Activated naive CD8-positive, alpha-beta T cell treated with anti-CD3 and anti-CD28 coated beads, Interleukin-2, amount 50 U/mL, for 16 hours (primary cell): ENCODE results near the gene LAMTOR4.
"Not testable (repeated sequence)": the region's sequence is repeated elsewhere in the genome, so short reads cannot be mapped to it uniquely, and the experiment has no call there.

Experiments used
- DNase-seq: peaks from one replicate; pipeline ENCODE4 v3.0.0-alpha.2; 2020; ENCODE audit warnings: low read depth, low spot score

The LAMTOR4 gene

DNA sequence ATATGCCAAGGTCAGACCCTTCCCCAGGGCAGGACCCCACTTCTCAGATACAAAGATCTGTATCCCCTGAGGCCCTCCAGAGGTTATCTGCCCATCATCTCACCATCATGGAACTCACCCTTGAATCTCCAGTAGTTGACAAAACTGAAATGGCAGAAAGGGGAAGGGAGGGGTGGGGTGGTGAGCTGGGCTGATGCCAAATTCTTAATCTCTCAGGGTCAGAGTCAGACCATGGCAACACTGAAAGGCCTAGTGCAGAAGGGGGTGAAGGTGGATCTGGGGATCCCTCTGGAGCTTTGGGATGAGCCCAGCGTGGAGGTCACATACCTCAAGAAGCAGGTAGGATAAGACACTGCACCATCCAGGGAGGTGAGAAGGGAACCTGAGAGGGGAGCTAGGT, 26.1 kb upstream of the LAMTOR4 start:
- DNase-seq, result no peak

- DNase-seq, result no peak
Observed at GRCh38 chr7:100124301-100125230, 24.2 kb upstream of the LAMTOR4 start.

DNA sequence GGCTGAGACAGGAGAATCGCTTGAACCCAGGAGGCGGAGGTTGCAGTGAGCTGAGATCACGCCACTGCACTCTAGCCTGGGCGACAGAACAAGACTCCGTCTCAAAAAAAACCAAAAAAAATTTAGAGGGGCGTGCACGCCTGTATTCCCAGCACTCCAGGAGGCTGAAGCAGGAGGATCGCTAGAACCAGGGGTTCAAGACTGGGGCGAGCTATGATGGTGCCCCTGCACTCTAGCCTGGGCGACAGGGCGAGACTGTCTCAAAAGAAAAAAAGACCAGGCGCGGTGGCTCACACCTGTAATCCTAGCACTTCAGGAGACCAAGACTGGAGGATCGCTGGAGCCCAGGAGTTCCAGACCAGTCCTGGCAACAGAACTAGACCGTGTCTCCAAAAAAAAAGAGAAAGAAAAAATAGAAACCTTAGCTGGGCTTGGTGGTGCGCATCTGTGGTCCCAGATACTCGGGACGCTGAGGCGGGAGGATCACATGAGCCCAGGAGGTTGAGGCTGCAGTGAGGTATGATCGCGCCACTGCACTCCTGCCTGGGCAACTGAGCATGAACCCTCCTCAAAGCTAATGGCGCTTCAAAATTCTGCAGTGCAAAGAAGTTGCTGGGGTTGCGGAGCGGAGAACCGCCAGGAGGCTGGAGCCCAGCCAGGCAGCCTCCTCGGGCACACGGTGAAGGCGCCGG, 22.3 kb upstream of the LAMTOR4 start:
- DNase-seq, result no peak

GRCh38 chr7:100126931-100127865, 21.5 kb upstream of the LAMTOR4 start, which contains the start of gene MBLAC1:
Gene MBLAC1 (plus strand): TSS chr7:100126967. CDS start chr7:100127396, 429 bp downstream.
- peak; percentile 82 for DNase-seq

DNA sequence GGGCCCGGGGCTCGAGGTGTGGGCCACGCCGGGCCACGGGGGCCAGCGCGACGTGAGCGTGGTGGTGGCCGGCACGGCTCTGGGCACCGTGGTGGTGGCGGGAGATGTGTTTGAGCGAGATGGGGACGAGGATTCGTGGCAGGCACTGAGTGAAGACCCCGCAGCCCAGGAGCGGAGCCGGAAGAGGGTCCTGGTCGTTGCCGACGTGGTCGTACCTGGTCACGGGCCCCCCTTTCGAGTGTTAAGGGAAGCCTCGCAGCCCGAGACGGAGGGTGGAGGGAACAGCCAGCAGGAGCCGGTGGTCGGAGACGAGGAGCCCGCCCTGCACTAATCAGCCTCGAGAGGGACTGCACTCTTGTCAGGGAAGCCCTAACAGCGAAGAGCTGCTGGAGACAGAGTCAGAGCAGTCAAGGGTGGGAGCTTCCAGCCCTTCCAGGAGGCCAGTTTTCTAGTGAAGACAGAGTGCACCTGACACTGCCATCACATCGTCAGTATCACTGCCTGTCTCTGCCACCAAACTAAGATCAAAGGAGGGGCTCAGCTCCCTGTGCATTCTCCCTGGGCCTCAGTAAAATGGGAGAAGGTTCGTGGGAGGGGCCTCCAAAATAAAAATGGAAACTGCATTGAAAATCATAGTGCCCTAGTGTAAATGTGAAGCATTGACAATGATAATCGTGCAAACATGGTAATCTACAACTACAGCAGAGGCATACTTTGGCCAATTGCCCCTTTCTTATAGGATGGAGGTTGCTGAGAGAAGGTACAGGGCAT, 20.7 kb upstream of the LAMTOR4 start:
- DNase-seq, result no peak

DNA sequence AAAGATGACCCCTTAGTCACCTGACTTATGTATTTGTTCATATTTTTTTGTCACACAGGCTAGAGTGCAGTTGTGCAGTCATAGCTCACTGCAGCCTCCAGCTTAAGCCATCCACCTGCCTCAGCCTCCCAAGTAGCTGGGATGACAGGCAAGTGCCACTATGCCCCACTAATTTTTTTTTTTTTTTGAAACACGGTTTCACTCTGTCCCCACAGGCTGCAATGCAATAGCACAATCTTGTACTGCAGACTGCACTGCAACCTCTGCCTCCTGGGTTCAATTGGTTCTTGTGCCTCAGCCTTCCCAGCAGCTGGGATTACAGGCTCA, 20.1 kb upstream of the LAMTOR4 start:
- DNase-seq, result no peak

DNA sequence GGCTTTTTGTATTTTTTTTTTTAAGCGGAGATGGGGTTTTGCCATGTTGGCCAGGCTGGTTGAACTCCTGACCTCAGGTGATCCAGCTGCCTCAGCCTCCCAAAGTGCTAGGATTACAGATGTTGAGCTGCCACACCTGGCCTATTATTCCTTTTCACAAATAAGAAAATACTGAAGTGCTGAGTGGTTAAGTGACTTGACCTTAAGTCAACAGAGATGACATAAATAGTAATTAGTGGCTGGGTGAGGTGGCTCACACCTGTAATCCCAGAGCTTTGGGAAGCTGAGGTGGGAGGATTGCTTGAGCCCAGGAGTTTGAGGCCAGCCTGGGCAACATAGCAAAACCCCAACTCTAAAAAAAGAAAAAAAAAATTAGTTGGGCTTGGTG, 18.5 kb upstream of the LAMTOR4 start:
- DNase-seq, result not testable (repeated sequence)

GRCh38 chr7:100130608-100131453, 17.9 kb upstream of the LAMTOR4 start:
- peak; percentile 66 for DNase-seq

- no peak for DNase-seq
Observed at GRCh38 chr7:100132126-100132525, 16.6 kb upstream of the LAMTOR4 start.

GRCh38 chr7:100132697-100133151, 16.0 kb upstream of the LAMTOR4 start:
- DNase-seq, result peak; percentile 40

DNA sequence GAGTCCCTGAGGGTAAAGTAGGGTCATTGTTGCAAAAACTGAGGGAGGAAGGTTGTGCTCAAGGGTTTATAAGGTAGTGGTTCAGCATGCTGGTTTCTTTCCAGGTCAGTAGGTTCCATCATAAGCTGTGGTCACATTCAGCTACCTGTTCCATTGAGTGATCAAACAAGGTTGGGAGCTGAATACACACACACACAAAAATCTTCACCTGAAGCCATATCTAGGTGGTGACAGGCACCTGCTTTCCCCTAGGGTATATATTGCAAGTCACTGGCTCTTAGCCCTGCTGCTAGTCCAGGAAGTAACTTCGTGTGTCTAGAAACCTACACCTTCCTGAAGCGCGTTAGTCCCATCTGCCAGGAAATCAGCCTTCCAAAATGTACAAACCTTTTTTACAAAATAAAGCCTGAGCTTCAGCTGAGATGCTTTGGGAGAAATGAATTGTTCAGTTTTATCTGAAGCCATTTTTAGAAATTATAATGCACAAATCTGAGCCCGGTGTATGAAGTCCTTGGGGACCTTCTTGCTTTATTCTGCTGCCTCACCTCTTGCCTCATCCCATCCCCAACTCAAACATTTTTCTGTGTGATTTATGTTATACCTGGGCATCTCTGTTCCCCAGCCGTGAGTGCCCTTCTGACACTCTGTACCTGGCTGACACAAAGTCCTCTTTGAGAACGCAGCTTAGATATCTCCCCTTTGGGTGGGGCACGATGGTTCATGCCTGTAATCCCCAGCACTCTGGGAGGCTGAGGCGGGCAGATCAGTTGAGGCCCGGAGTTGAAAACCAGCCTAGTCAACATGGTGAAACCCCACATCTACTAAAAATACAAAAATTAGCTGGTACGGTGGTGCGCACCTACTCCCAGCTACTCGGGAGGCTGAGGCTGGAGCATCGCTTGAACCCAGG, 10.6 kb upstream of the LAMTOR4 start:
- no peak for DNase-seq

DNA sequence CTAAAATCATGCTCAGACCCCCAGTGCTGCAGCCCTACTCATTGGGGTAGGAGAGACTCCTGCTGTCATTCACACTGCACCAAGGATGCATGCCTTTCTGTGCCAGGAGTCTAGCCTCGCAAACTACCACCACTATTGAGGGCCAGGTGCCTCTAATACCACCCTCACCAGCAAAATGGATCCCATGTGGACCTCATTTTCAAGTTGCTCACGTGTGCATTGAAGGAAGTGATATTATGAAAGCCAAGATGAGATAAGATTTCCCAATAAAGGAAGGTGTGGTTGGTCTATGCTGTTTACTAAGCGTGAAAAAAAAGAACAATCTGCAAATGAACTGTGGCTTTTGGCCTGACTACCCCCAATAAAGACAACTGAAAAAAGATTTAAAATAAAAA, 7.2 kb upstream of the LAMTOR4 start:
- no peak for DNase-seq

GRCh38 chr7:100142461-100142860, 6.3 kb upstream of the LAMTOR4 start:
- DNase-seq, result no peak

- DNase-seq, result not testable (repeated sequence)
Observed at GRCh38 chr7:100146350-100146749, 2.4 kb upstream of the LAMTOR4 start.

- DNase-seq, result no peak
Observed at GRCh38 chr7:100147278-100147677, 1.4 kb upstream of the LAMTOR4 start.

- no peak for DNase-seq
Observed at GRCh38 chr7:100148225-100148558, 526 bp upstream of the LAMTOR4 start.

DNA sequence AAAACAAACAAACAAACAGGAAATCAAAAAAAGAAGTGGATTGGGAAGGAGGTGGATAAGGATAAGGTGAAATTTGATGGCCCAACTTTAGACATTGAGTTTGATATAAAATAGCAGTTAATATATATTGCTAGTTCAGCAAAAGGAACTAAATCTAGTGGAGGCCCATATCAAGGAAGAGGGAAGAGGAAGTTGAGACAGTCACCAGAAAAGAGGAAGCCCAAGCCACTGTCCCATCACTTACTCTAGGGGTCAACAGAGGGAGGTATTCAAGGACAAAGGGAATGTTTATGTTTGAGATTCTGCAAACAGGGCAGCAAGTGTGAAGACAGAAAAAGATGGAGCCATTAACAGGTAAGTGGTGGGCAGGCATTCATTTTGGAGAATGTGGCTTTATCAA, 3.7 kb downstream of the LAMTOR4 start:
- no peak for DNase-seq

DNA sequence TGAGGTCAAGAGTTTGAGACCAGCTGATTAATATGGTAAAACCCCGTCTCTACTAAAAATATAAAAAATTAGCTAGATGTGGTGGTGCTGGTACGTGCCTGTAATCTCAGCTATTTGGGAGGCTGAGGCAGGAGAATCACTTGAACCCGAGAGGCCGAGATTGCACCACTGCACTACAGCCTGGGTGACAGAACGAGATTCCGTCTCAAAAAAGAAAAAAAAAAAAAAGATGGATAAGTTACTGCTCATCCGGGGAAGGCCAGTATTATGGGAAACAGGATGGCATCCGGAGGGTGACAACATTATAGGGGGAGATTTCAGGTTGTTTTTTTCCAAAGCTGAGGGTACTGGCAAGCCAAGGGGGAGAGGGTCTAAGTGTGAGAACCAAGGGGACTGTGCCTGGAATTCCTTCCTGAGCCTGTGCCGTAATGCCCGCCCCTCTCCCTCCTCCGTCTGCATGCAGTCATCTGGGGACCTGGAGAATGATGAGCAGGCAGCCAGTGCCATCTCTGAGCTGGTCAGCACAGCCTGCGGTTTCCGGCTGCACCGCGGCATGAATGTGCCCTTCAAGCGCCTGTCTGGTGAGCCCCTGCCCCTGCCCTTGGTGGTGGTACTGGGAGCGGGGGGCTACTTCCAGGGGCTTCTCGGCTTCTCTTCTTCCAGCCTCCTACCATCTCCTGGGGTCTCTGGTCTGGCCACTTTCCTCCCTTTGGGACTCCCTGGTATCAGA, 4.4 kb downstream of the LAMTOR4 start:
- no peak for DNase-seq
